ENCODE results near the gene TNFRSF17.

TNFRSF17 gene

DNA sequence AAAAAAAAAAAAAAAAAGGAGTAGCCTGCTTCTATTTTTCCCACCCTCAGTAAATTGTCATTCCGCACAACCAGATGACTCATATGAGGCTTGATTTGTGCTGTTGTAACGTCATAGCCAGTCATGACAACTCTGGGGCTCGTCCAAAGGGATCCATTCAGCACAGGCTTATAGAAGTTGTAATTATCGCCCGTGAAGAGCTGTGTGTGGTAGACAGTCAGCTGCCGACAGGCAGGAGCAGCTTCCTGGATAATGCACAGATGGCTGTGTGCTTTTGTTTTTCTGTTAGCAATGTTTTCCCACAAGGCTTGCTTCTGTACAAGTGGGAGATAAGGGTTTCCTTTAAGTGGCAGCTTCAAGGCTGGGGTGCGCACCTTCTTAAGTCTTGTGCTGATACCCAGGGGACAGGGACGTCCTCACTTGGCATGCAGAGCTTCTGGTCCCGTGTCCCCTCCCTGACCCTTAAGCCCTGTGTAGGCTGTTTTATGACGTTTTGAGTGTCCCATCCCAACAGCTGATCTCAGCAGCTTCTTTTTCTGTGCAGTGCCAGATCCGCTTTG lies 37.5 kb downstream of the TNFRSF17 start:
- no peak for DNase-seq (ENCODE audit: low read depth)

DNA sequence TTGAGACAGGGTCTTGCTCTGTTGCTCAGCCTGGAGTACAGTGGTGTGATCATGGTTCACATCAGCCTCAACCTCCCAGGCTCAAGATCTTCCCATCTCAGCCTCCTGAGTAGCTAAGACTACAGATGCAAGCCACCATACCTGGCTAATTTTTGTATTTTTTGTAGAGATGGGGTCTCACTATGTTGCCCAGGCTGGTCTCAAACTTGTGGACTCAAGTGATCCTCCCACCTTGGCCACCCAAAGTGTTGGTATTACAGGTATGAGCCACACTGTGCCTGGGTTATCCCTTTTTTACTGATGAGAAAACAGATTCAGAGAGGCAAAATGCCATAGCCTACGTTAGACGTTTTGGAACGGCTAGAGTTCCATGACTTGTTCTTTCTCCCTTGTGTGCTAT lies 41.6 kb downstream of the TNFRSF17 start:
- DNase-seq (ENCODE audit: low read depth): no peak

DNA sequence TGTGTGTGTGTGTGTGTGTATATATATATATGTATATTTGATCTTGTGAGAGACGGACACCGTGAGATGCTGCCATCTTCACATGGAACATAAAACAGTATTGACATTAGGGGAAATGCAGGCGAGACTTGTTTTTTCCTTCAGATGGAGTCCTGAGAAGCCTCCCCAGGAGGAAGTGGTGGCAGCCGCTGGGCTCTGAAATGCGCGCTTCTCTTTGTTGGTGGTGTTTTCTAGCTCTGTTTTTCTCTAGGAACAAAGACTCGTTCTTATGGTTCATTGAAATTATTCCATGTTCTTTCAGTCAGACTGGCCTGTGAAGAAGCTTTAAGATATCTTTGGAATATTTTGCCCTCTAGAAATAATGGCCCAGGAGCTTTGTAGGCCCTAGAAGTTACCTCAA lies 44.5 kb downstream of the TNFRSF17 start:
- no peak for DNase-seq (ENCODE audit: low read depth)

DNA sequence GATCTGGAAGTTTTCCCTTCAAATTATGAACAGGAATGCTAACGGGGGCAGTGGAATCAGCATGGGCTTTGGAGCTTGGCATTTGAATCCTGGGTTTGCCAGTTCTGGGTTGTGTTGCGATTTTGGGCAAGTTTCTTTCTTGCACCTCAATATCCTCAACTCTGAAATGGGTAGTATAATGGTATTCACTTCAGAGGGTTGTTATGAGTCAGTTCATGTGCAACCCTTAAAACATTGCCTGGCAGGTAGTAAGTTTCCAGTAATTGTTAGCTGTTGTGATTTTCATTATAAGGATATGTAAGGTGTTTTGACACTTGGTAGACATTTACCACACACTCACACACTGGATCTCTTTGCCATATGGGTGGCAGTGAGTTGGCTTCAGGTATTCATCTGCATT lies 44.9 kb downstream of the TNFRSF17 start:
- no peak for DNase-seq (ENCODE audit: low read depth)

DNA sequence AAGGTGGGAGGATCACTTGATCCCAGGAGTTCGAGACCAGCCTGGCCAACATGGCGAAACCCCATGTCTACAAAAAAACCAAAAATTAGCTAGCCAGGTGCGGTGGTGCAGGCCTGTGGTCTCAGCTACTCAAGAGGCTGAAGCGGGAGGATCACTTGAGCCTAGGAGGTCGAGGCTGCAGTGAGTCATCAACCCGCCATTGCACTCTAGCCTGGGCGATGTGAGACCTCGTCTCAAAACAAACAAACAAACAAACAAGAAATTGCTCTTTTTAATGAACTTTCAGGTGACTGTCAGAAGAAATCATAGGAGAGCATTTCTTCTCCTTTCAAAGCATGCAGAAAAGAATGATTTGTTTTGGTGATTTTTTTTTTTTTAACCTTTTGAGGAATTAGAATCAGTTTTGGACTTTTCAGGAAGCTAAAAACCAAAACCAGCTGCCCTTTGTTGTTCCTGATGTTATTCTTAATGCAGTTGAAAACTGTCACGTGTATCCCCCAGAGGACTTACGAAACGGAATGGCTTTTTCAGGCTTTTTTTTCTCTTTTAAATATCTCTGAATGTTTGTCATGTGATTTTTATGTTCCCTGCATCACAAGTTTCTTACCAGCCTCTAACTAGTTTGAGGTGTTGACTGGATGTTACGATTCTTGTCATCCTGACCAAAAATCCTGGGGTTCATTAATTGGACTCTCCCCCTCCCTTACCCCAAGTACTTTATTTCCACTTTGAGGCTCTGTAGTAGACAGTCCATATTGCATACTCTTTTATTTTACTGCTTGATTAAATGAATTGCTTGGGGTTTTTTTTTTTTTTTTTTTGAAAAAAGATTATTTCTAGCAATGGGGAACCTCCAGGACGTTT lies 45.6 kb downstream of the TNFRSF17 start:
- DNase-seq (ENCODE audit: low read depth): no peak

DNA sequence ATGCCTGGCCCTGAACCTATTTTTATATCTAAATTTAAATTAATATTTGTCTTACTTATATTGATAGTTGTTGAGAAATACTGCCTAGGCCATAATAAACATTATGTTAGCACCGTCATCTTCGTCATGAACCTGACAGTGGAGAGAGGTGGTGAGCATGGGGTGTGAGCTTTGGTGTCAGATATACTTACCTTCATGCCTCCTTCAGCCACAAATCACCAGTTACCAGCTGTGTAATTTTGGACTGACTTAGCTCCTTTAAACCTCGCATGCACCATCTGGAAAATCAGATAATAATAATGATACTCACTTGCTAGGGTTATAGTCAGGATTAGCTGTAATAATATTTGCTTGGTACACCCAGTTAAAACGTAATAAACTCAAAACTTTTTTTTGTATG lies 46.6 kb downstream of the TNFRSF17 start:
- DNase-seq (ENCODE audit: low read depth): no peak

DNA sequence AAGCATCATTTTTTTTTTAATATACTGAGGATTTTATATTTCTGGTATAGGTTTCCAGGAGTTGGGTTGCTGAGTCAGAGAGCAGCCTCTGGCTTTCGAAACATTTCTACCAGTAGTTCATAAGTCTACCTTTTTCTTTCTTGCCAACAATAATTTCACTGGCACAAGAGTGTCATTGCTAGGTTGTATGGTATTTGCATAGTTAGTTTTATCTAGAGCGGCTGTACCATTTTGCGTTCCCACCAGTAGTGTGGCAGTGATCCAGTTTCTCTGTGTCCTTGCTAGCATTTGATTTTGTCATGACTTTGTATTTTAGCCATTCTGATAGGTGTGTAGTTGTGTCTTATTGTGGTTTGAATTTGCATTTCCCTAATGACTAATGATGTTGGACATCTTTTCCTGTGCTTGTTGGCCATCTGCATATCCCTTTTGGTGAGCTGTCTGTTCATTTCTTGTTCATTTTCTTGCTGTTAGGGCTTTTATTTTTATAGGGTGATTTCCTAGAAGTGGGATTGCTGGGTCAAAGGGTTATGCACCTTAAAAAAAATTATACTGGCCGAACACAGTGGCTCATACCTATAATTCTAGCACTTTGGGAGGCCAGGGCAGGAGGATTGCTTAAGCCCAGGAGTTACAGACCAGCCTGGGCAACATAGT lies 51.4 kb downstream of the TNFRSF17 start:
- DNase-seq (ENCODE audit: low read depth): no peak

DNA sequence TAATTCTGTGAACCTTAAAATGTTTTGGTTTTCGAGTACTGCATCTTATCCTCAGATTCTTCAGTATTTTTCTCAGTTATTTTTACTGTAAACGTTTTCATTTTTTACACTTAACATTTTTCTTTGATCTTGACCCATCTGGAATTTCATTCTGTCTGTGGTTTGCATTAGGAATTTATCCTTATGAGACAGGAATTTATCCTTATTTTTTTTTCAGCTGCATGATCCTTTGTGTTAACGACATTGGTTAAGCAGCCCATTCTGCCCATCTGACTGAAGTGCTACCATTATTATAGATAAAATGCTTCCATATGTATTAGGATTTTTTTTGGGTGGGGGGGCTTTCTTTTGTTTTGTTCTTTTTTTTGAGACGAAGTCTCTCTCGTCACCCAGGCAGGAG lies 52.5 kb downstream of the TNFRSF17 start:
- no peak for DNase-seq (ENCODE audit: low read depth)

Data from stimulated activated CD8-positive, alpha-beta memory T cell treated with anti-CD3 and anti-CD28 coated beads, Interleukin-12 subunit alpha, Interleukin-12 subunit beta, amount 100 ng/mL, for 1 hour (primary cell).